KMS-11 (cell line): Measurements from ENCODE around the gene DFFA.

Experiments
- H2AFZ ChIP-seq: fragments of 200-600 bp; sonication (generic); 2 replicates; pipeline ENCODE4 v1.6.1; 2016; ENCODE audit warnings: antibody characterized with exemption, mixed run types, low read depth
- H3K27ac ChIP-seq: fragments of 200-600 bp; sonication (generic); 2 replicates; pipeline ENCODE4 v1.6.1; 2016; ENCODE audit warnings: mild to moderate bottlenecking, mixed run types
- H3K27me3 ChIP-seq: fragments of 200-600 bp; sonication (generic); 2 replicates; pipeline ENCODE4 v1.6.1; 2017; ENCODE audit warnings: mild to moderate bottlenecking, low read depth, mixed run types, moderate library complexity; ENCODE audit not compliant: insufficient read depth
- H3K36me3 ChIP-seq: fragments of 200-600 bp; sonication (generic); 2 replicates; pipeline ENCODE4 v1.6.1; 2017; ENCODE audit warnings: mild to moderate bottlenecking, mixed run types; ENCODE audit not compliant: insufficient read depth
- H3K4me1 ChIP-seq: fragments of 200-600 bp; sonication (generic); 2 replicates; pipeline ENCODE4 v1.6.1; 2016; ENCODE audit warnings: mild to moderate bottlenecking, low read depth, mixed run types; ENCODE audit not compliant: poor library complexity, severe bottlenecking
- H3K4me2 ChIP-seq: fragments of 200-600 bp; sonication (generic); 2 replicates; pipeline ENCODE4 v1.7.0; 2016; ENCODE audit warnings: mild to moderate bottlenecking, mixed run types
- H3K4me3 ChIP-seq: fragments of 200-600 bp; sonication (generic); IDR thresholded peaks from 2 replicates; pipeline ENCODE4 v1.6.1; 2017; ENCODE audit warnings: low read depth, low read length, mixed read lengths; ENCODE audit not compliant: insufficient read depth
- H3K79me2 ChIP-seq: fragments of 200-600 bp; sonication (generic); 2 replicates; pipeline ENCODE4 v1.6.1; 2016; ENCODE audit warnings: low read depth, mixed run types; ENCODE audit not compliant: insufficient read depth
- H3K9ac ChIP-seq: fragments of 200-600 bp; sonication (generic); 2 replicates; pipeline ENCODE4 v1.6.1; 2016; ENCODE audit warnings: mild to moderate bottlenecking, mixed run types
- H4K20me1 ChIP-seq: fragments of 200-600 bp; sonication (generic); 2 replicates; pipeline ENCODE4 v1.6.1; 2016; ENCODE audit warnings: mild to moderate bottlenecking, mixed run types; ENCODE audit not compliant: insufficient read depth
- TF ChIP-seq, protein P1 (sequence below): fragments of 200-600 bp; sonication (generic); conservative IDR thresholded peaks from 2 replicates; pipeline ENCODE4 v1.6.1; 2017; ENCODE audit warnings: low read depth, mild to moderate bottlenecking, antibody characterized with exemption, low read length, moderate library complexity, mixed read lengths

The DFFA gene

DNA sequence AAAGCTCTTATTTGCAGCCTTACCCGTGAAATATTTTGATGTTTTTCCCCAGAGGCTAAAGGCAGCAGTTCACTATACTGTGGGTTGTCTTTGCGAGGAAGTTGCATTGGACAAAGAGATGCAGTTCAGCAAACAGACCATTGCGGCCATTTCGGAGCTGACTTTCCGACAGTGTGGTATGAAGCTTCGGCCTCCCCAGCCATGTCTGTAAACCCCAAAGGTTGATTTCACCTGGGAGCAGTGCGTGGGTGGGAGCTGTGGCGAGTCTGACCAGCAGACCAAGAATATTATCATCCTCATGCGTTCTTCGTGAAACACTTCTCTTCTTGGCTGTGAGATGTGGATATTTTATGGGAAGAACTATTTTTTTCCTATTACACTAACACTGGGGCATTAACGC is 38.5 kb downstream of the DFFA start:
- Histone ChIP-seq H3K4me3 (no peak overlapping the region), H4K20me1 (no peaks in the 10 kb centered on the region), H3K4me2 (no peak overlapping the region), H3K27me3 (no peaks in the 10 kb centered on the region), H3K36me3 (no peaks in the 10 kb centered on the region), H3K79me2 (no peaks in the 10 kb centered on the region), H2AFZ (no peak overlapping the region), H3K27ac (no peak overlapping the region), H3K9ac (no peak overlapping the region), H3K4me1 (peaks cover 5% of the 10 kb centered on the region)
- TF ChIP-seq, protein P1, sequence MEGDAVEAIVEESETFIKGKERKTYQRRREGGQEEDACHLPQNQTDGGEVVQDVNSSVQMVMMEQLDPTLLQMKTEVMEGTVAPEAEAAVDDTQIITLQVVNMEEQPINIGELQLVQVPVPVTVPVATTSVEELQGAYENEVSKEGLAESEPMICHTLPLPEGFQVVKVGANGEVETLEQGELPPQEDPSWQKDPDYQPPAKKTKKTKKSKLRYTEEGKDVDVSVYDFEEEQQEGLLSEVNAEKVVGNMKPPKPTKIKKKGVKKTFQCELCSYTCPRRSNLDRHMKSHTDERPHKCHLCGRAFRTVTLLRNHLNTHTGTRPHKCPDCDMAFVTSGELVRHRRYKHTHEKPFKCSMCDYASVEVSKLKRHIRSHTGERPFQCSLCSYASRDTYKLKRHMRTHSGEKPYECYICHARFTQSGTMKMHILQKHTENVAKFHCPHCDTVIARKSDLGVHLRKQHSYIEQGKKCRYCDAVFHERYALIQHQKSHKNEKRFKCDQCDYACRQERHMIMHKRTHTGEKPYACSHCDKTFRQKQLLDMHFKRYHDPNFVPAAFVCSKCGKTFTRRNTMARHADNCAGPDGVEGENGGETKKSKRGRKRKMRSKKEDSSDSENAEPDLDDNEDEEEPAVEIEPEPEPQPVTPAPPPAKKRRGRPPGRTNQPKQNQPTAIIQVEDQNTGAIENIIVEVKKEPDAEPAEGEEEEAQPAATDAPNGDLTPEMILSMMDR = no peak

GRCh38 chr1:10432910-10433700 is 39.2 kb downstream of the DFFA start:
- H3K4me3 ChIP-seq = no peak overlapping the region
- H3K4me2 ChIP-seq = no peak overlapping the region
- no peak overlapping the region for H2AFZ ChIP-seq
- no peaks in the 10 kb centered on the region for H3K36me3 ChIP-seq
- no peaks in the 10 kb centered on the region for H3K27me3 ChIP-seq
- H4K20me1 ChIP-seq = no peaks in the 10 kb centered on the region
- TF ChIP-seq, protein P1 = no peak
- H3K27ac ChIP-seq = no peak overlapping the region
- no peak overlapping the region for H3K9ac ChIP-seq
- H3K4me1 ChIP-seq = peaks cover 8% of the 10 kb centered on the region
- no peaks in the 10 kb centered on the region for H3K79me2 ChIP-seq

GRCh38 chr1:10431070-10431730 is 41.1 kb downstream of the DFFA start:
- H3K79me2 ChIP-seq = no peaks in the 10 kb centered on the region
- peak overlapping the region; percentile 58 for H3K4me2 ChIP-seq
- H2AFZ ChIP-seq = peak overlapping the region; percentile 94
- H3K4me3 ChIP-seq = peak overlapping the region; percentile 62
- H3K27me3 ChIP-seq = no peaks in the 10 kb centered on the region
- H4K20me1 ChIP-seq = no peaks in the 10 kb centered on the region
- peak overlapping the region; percentile 73 for H3K9ac ChIP-seq
- H3K27ac ChIP-seq = peak overlapping the region; percentile 54; the same call in 1 of the 2 replicates
- no peaks in the 10 kb centered on the region for H3K36me3 ChIP-seq
- peaks cover 13% of the 10 kb centered on the region for H3K4me1 ChIP-seq
- TF ChIP-seq, protein P1 = no peak

- peak within 1 kb of the TSS; percentile 62 for H3K4me3 ChIP-seq
- H4K20me1 ChIP-seq = no peaks in the 10 kb centered on the region
- peak within 1 kb of the TSS; percentile 73 for H3K9ac ChIP-seq
- peak within 1 kb of the TSS; percentile 91 for H3K4me2 ChIP-seq
- peak within 1 kb of the TSS; percentile 54; the same call in 1 of the 2 replicates for H3K27ac ChIP-seq
- H3K27me3 ChIP-seq = no peaks in the 10 kb centered on the region
- H2AFZ ChIP-seq = peak within 1 kb of the TSS; percentile 94
- H3K4me1 ChIP-seq = peaks cover 13% of the 10 kb centered on the region
- H3K36me3 ChIP-seq = no peaks in the 10 kb centered on the region
- TF ChIP-seq, protein P1 = peak; percentile 86
- H3K79me2 ChIP-seq = no peaks in the 10 kb centered on the region
These were observed 41.9 kb downstream of the DFFA start, which contains the start of gene CENPS for GRCh38 chr1:10430216-10431069. Gene CENPS, plus strand, starts transcription at chr1:10430433. Its CDS starts 85 bp downstream, at chr1:10430518.
